Suppressor macrophage treated with lipopolysaccharide for 1 hour (primary cell): Measurements from ENCODE around the gene KRTAP10-10.
"Not testable (repeated sequence)": the region's sequence is repeated elsewhere in the genome, so short reads cannot be mapped to it uniquely, and the experiment has no call there.

Experiments used
- DNase-seq, 3 donors: peaks; one replicate each; pipeline ENCODE4 v3.0.0-alpha.2; 2020 to 2022

KRTAP10-10 gene, protein sequence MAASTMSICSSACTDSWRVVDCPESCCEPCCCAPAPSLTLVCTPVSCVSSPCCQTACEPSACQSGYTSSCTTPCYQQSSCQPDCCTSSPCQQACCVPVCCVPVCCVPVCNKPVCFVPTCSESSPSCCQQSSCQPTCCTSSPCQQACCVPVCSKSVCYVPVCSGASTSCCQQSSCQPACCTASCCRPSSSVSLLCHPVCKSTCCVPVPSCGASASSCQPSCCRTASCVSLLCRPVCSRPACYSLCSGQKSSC

DNA sequence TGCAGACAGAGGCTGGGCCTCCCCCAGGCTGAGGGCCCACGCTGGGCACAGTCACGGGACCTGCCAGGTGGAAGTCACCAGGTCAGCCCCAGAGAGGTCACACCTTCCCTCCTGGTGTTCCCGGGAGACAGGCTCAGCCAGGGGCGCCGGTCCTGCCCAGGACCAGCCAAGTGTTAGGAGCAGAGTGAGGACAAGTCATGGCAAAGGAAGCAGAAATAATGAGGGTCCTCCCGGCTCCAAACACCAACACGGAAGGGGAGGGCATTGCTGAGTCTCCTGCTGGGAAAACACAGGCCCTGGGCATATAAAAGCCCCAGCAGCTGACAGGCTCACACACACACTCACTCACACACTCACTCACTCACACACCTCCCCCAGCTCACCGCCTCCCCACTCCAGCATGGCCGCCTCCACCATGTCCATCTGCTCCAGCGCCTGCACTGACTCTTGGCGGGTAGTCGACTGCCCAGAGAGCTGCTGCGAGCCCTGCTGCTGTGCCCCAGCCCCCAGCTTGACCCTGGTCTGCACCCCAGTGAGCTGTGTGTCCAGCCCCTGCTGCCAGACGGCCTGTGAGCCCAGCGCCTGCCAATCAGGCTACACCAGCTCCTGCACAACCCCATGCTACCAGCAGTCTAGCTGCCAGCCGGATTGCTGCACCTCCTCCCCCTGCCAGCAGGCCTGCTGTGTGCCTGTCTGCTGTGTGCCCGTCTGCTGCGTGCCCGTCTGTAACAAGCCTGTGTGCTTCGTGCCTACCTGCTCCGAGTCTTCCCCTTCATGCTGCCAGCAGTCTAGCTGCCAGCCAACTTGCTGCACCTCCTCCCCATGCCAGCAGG, at the start of gene KRTAP10-10:
TSS of gene KRTAP10-10 (plus strand) at position 339 of the 833 bp plus-strand sequence. CDS start at position 401, 62 bp downstream.
- no peak for DNase-seq

DNA sequence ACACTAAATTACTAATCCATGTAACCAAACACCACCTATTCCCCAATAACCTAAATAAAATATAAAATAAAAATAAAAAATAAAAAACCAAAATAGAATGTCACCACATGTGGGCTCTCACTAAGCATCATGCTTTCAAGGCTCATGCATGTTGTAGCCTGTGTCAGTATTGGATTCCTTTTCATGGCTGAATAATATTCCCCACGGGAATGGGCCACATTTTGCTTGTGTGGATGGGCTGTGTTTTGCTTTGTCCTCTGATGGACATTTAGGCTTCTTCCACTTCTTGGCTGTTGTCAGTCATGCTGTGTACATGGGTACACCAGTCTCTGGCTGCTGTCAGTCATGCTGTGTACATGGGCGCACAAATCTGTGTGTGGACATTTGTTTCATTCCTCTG, 48.1 kb upstream of the KRTAP10-10 start:
- no peak for DNase-seq

DNA sequence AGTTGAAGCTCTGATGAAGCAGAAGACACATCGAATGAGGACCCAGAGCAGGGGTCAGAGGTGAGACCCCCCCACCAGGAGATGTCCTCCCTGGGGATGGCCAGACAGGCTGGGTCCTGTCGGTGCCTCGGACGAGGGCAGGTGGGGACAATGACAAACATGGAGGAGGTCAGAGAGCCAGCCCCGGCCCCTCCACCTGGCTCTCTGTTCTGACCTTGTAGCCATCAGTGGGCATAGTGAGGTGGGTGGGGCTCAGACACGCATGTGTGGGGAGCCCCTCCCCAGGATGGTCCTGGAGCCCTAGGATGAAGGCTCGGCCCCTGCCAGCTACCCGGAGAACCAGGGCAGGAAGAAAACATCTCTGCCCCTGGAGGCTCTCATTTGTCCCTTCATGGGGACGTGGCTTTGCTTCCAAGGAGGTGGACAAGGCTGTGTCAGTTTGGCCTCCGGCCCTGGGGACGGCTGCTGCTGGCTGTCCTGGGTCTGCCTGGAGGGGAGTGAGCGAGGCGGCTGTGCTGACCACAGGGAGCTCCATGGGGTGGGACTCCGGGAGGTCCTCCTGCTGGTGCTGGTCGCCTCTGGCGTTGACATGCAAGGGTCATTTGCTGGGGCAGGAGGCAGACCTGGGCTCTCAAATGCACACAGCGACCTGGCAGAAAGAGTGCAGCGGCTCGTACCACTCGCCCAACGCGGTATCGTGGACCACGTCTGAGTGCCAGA, 47.4 kb upstream of the KRTAP10-10 start:
- DNase-seq = no peak

DNA sequence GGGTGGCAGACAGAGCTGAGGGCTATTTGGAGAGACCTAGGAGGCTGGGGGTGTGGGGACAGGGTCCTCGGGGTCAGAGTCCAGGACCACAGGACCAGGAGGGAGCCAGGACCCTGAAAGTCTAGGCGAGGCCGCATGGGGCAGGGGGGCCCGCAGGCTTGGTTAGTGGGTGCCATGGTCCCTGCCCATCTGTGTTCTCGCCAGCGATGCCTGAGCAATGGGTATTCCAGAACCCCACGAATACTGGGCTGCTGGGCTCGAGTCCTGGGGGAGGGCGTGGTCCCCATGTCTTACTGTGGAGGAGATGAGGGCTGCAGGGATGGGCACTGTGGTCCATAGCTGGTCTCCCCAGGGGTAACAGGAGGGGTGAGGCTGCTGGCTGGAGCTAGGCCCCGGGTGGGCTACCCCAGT, 46.8 kb upstream of the KRTAP10-10 start:
- no peak for DNase-seq

DNA sequence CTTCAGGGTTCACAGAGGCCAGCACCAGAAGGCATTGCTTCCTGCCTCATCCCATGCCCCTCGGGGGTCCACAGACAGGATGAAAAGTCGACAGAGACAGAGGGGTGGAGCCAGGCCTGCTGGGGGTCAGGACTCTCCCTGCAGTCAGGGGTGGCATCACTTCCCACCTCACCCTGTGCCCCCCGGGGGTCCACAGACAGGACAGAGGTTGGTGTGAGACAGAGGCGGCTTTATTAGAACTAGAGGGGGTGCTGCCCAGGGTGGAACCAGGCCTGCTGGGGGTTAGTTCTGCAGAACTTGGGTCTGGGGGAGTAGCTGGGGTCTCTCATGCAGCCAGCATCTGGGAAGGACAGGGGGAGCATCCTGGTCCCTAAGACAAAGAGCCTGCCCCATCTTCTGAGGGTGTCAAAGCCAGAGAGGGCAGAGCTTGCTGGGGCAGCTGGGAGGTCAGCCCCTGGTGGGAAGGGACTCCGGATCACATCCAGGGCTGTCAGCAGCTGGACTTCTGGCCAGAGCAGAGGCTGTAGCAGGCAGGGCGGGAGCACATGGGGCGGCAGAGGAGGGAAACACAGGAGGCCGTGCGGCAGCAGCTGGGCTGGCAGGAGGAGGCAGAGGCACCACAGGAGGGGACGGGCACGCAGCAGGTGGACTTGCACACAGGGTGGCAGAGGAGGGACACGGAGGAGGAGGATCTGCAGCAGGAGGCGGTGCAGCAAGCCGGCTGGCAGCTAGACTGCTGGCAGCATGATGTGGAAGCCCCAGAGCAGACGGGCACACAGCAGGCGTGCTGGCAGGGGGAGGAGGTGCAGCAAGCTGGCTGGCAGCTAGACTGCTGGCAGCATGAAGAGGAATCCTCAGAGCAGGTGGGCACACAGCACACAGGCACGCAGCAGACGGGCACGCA, 46.0 kb upstream of the KRTAP10-10 start:
- DNase-seq = not testable (repeated sequence)

DNA sequence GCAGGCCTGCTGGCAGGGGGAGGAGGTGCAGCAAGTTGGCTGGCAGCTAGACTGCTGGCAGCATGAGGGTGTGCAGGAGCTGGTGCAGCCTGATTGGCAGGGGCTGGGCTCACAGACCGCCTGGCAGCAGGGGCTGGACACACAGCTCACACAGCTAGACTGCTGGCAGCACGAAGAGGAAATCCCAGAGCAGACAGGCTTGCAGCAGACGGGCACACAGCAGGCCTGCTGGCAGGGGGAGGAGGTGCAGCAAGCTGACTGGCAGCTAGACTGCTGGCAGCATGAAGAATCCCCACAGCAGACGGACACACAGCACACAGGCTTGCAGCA, 45.4 kb upstream of the KRTAP10-10 start:
- not testable (repeated sequence) for DNase-seq

DNA sequence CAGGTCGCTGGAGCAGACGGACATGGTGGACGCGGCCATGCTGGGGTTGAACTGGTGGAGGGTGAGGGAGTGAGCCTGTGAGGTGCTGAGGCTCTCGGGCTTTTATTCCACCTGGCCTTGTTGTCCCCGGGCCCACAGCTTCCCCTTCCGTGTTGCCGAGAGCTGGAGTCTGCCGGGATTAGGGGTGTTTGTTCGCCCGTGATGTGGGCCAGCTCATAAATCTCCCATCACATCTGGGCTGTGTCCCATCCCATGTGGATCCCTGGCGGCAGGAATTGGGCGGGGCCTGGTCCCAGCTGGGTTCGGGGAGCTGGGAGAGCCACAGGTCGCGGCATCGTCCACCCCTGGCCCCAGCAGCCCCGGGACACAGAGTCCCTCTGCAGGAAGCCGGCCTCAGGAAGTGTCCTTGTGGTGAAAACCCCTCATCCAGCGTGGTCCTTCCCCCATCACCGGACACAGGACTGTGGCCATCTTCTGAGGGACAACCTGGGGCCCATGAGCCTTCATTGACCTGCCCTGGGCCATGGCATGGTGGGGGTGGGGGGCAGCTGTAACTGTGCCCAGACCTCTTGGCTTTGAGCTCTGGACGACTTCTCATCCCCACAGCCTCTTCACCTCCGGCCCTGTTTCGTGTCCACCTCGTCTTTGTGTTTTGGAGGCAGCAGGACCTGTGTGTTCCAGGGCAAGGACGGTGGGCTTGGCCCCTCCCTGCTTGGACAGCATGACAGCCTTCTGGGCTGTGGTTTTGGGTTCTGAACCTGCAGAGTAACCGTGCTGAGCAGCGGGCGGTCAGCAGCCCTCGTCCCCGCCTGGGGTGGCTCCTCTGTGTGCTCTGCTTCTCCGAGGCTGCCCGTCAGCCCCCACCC, 44.5 kb upstream of the KRTAP10-10 start, which contains the start of gene KRTAP10-6:
TSS of gene KRTAP10-6 (minus strand) at position 60 of the 866 bp plus-strand sequence. CDS start at position 39, 21 bp downstream.
- no peak for DNase-seq

DNA sequence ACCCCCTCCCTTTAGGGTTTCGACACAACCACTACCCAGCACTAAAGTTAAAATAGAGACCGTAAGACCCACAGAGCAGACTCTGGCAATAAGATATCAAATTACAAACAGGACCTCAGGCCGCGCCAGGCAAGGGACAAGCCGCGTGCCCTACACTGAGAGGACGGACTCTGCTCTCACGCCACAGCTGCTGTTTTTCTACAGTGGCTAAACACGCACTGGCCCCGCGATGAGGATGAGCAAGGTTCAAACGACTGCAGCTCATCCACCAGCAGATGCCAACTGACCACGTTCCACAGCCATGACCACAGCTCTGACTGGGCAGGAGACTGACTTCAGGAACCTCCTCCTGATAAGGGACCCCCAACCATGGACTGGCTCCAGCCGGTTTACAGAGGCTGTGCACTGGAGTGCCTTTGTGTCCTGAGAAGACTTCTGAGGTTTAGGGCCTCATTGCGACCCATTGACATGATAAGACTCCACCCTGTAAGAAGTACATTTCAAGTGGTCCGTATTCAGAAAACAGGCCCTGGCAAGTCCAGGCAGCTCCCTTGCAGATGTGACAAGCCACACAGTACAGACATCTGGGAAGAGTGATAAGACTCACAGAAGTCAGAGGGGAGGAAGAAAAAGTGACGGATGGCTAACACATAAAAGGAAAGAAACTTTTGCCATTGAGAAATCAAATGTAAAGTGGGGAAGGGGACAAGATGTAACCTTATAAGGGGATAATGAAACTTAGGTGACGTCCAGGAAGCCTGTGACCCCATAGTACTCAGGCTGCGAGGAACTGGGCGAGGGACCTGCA, 43.4 kb upstream of the KRTAP10-10 start:
- no peak for DNase-seq

DNA sequence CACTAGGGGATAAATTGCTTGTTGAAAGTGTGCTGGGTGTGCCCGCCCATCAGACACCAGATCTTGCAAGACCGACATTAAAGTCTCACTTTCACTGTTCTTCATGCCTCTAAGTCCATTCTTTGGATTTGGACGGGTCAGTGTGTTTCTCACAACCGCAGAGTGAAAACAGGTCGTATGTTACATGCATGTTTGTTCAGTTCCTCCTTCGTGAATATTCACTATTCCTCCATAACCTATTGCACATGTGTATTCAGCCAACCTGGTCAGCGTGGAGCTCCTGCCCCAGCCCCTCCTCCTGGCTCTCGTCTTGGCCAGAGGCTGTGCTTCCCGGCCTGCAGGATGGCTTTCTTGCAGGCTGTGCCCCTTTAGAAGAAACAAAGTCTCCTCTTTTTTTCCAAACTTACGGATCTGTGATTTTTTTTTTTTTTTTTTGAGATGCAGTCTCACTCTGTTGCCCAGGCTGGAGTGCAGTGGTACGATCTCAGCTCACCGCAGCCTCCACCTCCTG, 42.7 kb upstream of the KRTAP10-10 start:
- DNase-seq = no peak

DNA sequence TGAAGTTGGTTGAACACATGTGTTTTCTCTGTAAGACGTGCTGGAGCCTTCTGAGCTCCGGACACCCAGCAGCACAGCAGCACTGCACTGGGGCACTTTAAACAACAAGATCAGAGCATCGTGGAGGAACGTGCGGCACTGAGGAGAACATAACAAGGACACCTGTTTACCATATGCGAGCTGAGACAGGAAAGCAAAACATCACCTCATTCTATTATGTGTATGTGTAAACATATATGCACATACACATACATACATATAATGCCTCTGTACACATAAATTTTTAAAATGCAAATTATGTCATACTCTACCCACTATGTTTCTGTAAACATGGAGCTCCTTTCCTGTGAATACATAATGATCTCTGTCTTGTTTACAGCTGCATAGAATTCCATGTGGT, 41.6 kb upstream of the KRTAP10-10 start:
- DNase-seq = no peak

DNA sequence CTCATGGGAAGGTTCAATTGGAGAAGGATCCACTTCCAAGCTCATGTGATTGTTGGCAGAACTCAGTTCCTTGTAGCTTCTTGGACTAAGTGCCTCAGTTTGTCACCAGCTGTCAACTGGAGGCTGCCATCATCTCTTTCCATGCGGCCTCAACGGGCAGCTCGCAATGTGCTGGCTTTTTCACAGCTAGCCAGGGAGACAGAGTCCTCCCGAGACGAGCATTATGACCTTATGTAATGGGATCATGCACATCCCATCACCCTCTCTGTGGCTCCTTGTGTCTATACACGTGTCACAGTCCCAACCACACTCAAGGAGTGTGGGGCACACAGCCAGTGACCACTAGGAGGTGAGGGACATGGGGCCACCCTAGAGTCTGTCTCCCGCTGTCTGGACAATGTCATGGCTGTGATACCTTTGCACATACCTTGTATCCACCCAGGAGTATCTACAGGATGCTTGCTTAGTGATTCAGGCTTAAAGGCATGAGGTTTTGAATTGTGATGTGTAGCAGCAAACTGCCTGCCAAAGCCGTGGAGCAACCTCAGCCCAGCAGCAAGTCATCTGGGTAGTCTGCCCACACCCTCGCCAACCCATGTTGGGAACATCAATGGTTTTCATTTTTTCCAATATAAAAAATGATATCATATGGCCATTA, 41.0 kb upstream of the KRTAP10-10 start:
- no peak for DNase-seq

DNA sequence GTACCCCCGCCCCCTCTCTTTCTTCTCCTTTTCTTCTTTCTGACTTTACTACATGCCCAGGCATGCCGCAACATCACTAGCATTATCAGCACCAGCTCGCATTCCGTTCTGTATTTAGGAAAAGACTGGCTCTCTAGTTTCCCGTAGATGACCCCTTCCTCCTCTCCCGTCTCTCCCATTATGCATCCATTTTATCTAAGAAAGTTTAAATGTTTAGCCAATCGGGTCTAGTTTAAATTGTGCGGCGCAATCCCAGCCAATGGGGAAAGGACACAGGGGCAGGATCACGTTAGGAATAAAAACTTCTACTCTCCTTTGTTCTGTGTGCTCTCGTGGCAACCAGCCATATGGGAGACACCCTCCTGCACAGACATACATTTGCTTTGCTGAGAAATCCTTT, 39.1 kb upstream of the KRTAP10-10 start:
- no peak for DNase-seq

DNA sequence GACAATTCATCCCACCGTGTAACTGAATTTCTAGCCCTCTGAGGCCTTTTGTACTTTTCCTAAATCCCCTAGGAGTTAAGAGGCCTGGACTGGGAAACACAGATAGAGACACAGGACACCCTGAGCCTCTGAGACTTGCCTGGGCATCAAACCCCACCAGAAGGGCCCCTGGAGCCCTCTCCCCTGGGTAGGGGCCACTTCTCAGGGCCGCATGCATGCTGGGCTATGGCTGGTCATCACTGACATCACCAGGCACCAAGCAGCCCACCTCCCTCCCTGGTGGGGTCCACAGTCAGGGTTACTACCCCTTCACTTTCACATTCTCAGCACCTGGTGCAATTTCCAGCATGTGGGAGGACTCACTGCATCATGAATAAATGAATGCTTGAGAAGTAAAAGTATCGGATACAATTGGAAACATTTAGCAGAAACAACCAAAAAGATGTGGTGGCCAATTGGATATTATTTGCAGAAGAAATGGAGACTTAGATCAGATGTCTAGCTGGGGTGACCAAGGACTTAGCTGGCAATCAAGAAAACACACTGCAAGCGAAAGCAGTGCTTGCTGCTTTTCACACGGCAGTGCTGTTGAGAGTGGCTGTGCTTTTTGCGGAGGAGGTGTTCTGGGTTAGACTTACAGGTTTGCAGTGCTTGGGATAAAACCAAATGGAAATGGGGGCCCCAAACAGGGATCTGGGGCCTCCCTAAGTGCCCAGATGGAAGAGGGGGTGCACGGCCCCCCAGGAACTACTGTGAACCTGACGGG, 37.7 kb upstream of the KRTAP10-10 start:
- DNase-seq = no peak

DNA sequence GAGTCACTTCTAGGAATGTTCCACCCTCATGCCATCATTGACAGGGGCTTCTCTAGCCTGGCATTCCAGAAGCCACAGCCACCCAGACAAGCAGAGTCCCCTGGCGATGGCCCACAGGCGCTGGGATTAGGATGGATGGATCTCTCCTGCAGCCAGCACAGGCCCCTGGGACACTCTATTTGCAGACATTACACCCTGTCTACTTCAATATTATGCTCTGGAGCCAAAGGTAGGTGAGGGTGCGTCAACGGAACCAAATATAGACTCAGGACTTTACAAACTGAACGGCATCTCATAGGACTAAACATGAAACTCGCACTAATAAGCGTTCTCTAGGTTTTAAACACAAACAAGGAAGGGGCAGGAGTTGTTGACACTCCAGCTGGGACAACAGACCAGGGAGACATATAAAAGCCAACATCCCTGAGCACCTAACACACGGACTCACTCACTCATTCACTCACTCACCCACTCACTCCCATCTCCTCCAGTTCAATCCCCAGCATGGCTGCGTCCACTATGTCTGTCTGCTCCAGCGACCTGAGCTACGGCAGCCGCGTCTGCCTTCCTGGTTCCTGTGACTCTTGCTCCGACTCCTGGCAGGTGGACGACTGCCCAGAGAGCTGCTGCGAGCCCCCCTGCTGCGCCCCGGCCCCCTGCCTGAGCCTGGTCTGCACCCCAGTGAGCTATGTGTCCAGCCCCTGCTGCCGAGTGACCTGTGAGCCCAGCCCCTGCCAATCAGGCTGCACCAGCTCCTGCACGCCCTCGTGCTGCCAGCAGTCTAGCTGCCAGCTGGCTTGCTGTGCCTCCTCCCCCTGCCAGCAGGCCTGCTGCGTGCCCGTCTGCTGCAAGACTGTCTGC, 36.8 kb upstream of the KRTAP10-10 start, which contains the start of gene KRTAP10-7:
TSS of gene KRTAP10-7 (plus strand) at position 480 of the 861 bp plus-strand sequence. CDS start at position 505, 25 bp downstream.
- not testable (repeated sequence) for DNase-seq

DNA sequence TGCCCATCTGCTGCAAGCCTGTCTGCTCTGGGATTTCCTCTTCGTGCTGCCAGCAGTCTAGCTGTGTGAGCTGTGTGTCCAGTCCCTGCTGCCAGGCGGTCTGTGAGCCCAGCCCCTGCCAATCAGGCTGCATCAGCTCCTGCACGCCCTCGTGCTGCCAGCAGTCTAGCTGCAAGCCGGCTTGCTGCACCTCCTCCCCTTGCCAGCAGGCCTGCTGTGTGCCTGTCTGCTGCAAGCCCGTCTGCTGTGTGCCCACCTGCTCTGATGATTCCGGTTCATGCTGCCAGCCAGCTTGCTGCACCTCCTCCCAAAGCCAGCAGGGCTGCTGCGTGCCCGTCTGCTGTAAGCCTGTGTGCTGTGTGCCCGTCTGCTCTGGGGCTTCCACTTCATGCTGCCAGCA, 36.1 kb upstream of the KRTAP10-10 start:
- not testable (repeated sequence) for DNase-seq

DNA sequence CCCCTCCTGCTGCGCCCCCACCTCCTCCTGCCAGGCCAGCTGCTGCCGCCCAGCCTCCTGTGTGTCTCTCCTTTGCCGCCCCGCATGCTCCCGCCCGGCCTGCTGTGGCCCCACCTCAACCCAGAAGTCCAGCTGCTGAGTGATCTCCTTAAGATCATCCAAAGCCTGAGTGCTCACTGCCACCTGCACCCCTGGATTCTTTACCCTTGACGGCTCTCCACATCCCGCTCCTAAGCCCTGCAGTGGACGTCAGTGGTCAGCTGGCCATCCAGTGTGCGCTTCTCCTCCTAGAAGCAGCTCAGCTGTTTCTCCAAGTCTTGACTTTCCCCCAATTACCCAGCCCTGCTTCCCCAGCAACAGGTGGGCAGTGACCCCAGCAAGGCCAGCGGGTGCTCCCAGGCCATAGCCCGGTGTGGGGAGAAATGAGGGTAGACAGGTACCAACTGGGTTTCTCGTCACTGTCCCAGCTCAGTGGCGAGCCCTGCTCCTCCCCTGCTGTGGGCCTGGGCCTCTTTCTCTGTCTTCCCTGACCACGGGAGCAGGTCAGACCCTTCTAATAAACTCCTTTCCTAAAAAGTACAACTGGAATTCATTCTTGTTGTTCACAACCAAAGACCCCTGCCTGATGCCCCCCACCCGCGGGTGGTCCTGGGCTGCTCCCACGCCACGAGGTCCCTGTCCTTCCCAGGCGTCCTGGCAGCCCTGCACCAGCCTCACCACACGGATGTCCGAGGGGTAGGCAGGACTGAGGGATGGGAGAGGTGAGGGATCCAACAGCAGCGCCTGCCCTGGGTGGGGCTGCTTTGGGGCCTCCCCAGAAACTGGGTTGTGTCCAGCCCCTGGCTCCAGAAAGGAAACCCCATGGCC, 35.3 kb upstream of the KRTAP10-10 start:
- DNase-seq = no peak

DNA sequence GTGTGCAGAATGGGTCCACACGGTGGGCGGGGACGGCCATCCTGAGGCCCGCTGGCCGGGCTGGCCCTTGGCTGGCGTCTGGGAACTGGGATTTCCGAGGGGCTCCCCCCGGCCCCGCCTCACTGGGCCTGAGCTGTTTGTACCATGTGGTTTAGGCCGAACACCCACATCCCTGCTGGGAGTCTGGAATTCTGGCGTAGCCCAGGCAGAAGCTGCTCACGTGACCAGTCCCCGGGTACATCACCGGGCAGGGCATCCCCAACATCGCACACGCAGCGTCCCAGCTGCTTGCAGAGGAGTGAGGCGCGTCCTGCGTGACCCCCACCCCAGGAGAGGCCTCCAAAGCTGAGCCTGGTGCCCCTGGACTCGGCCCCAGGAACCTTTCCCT, 34.7 kb upstream of the KRTAP10-10 start:
- peak in 1 of 3 donors; percentile 8 for DNase-seq
